ENCODE results near the gene CSPG4.

GRCh38 chr15:75732809-75733451 is 20.3 kb upstream of the CSPG4 start:
- peak; percentile 72 for TF ChIP-seq CTCF (IDR thresholded peaks at IDR 0.05)
- no peak for TF ChIP-seq EZH2 (IDR thresholded peaks at IDR 0.05)
